Measurements from ENCODE around the gene KREMEN1. TPM values are rescaled to one million over a fixed set of nuclear protein-coding genes. Genes with fewer than 3 reads are reported as not detected.

The KREMEN1 gene
- total and polyA plus RNA-seq, 9 of the 15 experiments (the other 6 are each of a cell fraction or from before 2014, with no cell fraction given) = 0.69 to 11.5 (median 4.3) TPM

DNA sequence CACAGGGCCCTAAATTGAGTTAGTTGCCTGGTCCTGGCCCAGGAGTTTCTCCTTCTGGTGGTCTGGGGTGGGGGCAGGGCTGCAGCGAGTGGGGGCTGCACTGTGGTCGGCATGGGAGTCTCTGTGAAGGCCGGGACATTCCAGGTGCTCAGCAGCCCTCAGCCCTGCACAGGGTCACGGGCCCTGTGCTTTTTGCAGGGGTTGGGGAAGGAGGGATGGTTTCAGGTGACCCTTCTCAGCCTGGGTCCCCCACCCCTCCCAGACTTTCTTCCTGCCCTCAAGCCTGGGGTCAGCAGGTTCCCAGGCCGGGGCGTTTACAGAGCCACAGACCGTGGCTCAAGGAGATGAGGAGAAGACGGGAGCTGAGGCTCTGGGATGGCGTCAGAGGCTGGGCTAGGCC, 140.7 kb downstream of the KREMEN1 start:
- Histone ChIP-seq H3K9me3 (replicated peaks; ENCODE audit: control insufficient read depth, insufficient read depth, low read depth, low read length) (no peaks in the 10 kb centered on the region), H3K9me1 (ENCODE audit: control insufficient read depth, insufficient read depth, low read length) (no peaks in the 10 kb centered on the region), H2AFZ (ENCODE audit: low read depth, low read length) (no peak overlapping the region), H3K4me1 (replicated peaks in 1 of 2; ENCODE audit: control insufficient read depth in 2 of 2, insufficient read depth in 2 of 2, low read length in 2 of 2) (peaks cover 0 to 9% of the 10 kb centered on the region in 2 experiments; a peak in 1 of 5 replicates), H3K4me3 (no peak overlapping the region), H3K27me3 (ENCODE audit: control insufficient read depth in 2 of 2, insufficient read depth in 2 of 2, low read length in 2 of 2) (no peaks in the 10 kb centered on the region), H3K79me2 (ENCODE audit: control insufficient read depth, insufficient read depth, low read length) (no peaks in the 10 kb centered on the region), H3K4me2 (ENCODE audit: insufficient read depth, low read length) (no peak overlapping the region), H3K27ac (ENCODE audit: extremely low read depth, low read depth, low read length) (no peak overlapping the region), H4K20me1 (replicated peaks; ENCODE audit: control insufficient read depth, insufficient read depth, low read length) (no peaks in the 10 kb centered on the region), H3K36me3 (ENCODE audit: control insufficient read depth, insufficient read depth, low read length) (no peaks in the 10 kb centered on the region), H3K9ac (ENCODE audit: insufficient read depth in 1 of 2, low read depth in 2 of 2, low read length in 2 of 2) (no peak overlapping the region)
- FAIRE-seq (no peak), DNase-seq (ENCODE audit: extremely low read depth in 1 of 4, low spot score in 3 of 4) (no peak), ATAC-seq (no peak)
- ChIA-PET CTCF (ENCODE audit: low intra/inter-chr PET ratio) (no interaction called here), POLR2A (interaction anchor here (0.9 to 1.6 kb wide), 2 partner anchors 12 kb away, joined by 3 to 4 read pairs; no protein-coding TSS in a partner anchor)
- WGBS (ENCODE audit: insufficient coverage, low coverage, missing lambda C conversion rate) = 60% methylated on average over 7 of the region's 9 CpGs
- no TSS peak for BruUV-seq (replicated peaks)
- in situ Hi-C loops (cut with MboI) = no loop called here
- intact Hi-C loops (cut with micrococcal nuclease) = no loop called here
- TF ChIP-seq, protein P1, sequence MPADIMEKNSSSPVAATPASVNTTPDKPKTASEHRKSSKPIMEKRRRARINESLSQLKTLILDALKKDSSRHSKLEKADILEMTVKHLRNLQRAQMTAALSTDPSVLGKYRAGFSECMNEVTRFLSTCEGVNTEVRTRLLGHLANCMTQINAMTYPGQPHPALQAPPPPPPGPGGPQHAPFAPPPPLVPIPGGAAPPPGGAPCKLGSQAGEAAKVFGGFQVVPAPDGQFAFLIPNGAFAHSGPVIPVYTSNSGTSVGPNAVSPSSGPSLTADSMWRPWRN (IDR thresholded peaks at IDR 0.05; ENCODE audit: low read depth) = no peak
- no peak for TF ChIP-seq HMGN3 (IDR thresholded peaks at IDR 0.05; ENCODE audit: borderline replicate concordance, extremely low read depth, insufficient read length, low read depth, low read length)
- TF ChIP-seq NONO (IDR thresholded peaks at IDR 0.05; ENCODE audit: low read depth in 2 of 2, low read length in 1 of 2) = no peak
- TF ChIP-seq CCAR2 (IDR thresholded peaks at IDR 0.05; ENCODE audit: low read depth, low read length) = no peak
- TF ChIP-seq, protein P2, sequence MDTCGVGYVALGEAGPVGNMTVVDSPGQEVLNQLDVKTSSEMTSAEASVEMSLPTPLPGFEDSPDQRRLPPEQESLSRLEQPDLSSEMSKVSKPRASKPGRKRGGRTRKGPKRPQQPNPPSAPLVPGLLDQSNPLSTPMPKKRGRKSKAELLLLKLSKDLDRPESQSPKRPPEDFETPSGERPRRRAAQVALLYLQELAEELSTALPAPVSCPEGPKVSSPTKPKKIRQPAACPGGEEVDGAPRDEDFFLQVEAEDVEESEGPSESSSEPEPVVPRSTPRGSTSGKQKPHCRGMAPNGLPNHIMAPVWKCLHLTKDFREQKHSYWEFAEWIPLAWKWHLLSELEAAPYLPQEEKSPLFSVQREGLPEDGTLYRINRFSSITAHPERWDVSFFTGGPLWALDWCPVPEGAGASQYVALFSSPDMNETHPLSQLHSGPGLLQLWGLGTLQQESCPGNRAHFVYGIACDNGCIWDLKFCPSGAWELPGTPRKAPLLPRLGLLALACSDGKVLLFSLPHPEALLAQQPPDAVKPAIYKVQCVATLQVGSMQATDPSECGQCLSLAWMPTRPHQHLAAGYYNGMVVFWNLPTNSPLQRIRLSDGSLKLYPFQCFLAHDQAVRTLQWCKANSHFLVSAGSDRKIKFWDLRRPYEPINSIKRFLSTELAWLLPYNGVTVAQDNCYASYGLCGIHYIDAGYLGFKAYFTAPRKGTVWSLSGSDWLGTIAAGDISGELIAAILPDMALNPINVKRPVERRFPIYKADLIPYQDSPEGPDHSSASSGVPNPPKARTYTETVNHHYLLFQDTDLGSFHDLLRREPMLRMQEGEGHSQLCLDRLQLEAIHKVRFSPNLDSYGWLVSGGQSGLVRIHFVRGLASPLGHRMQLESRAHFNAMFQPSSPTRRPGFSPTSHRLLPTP (IDR thresholded peaks at IDR 0.05; ENCODE audit: borderline replicate concordance, extremely low read depth, insufficient read length) = no peak
- TF ChIP-seq HNRNPUL1 (IDR thresholded peaks at IDR 0.05; ENCODE audit: low read length) = no peak
- TF ChIP-seq TCFL5 (CRISPR knock-in tag; conservative IDR thresholded peaks at IDR 0.05) = no peak
- TF ChIP-seq E2F3 (CRISPR knock-in tag; IDR thresholded peaks at IDR 0.05) = no peak
- no peak for TF ChIP-seq SMAD1 (IDR thresholded peaks at IDR 0.05; ENCODE audit: low read depth, low read length, partially characterized antibody)
- no peak for TF ChIP-seq ZNF717 (CRISPR knock-in tag; IDR thresholded peaks at IDR 0.05)
- no peak for TF ChIP-seq ZFP30 (CRISPR knock-in tag; IDR thresholded peaks at IDR 0.05; ENCODE audit: borderline replicate concordance)
- no peak for TF ChIP-seq ZNF253 (CRISPR knock-in tag; conservative IDR thresholded peaks at IDR 0.05)
- no peak for TF ChIP-seq TSC22D4 (tag; IDR thresholded peaks at IDR 0.05)
- no peak for TF ChIP-seq PRPF4 (IDR thresholded peaks at IDR 0.05; ENCODE audit: insufficient read depth, low read depth, low read length, poor library complexity, severe bottlenecking)
